Brain microvascular endothelial cell (primary cell): ENCODE results near the gene ZBTB8B.
"Not testable (repeated sequence)": the region's sequence is repeated elsewhere in the genome, so short reads cannot be mapped to it uniquely, and the experiment has no call there.

Experiments
- DNase-seq: peaks from one replicate; pipeline ENCODE4 v3.0.0-alpha.2; 2020
- H3K27ac ChIP-seq: fragments of 250-450 bp; sonication (Bioruptor Pico); 2 replicates; pipeline ENCODE4 v1.5.1; 2020; ENCODE audit warnings: mild to moderate bottlenecking, moderate library complexity
- H3K27me3 ChIP-seq: fragments of 250-450 bp; sonication (Bioruptor Pico); replicated peaks from 2 replicates; pipeline ENCODE4 v1.5.1; 2020; ENCODE audit warnings: mild to moderate bottlenecking
- H3K36me3 ChIP-seq: fragments of 250-450 bp; sonication (Bioruptor Pico); replicated peaks from 2 replicates; pipeline ENCODE4 v1.5.1; 2020; ENCODE audit warnings: mild to moderate bottlenecking
- H3K4me3 ChIP-seq: 2 replicates; pipeline ENCODE4 v1.5.1; 2011; ENCODE audit warnings: low read depth, mild to moderate bottlenecking, control low read depth, low read length, moderate library complexity
- in situ Hi-C: cut with HindIII; loops from 2 replicates; pipeline ENCODE4 v1.10.0; 2017; ENCODE audit warnings: low sequenced_read_pairs, low pct_ligation_motif_present
- TF ChIP-seq, protein P1 (sequence below): IDR thresholded peaks from 2 replicates; pipeline ENCODE4 v1.5.1; 2011; ENCODE audit warnings: low read depth, mild to moderate bottlenecking, moderate library complexity, low read length, control low read depth, inconsistent platforms; ENCODE audit errors: missing control alignments

ZBTB8B gene

DNA sequence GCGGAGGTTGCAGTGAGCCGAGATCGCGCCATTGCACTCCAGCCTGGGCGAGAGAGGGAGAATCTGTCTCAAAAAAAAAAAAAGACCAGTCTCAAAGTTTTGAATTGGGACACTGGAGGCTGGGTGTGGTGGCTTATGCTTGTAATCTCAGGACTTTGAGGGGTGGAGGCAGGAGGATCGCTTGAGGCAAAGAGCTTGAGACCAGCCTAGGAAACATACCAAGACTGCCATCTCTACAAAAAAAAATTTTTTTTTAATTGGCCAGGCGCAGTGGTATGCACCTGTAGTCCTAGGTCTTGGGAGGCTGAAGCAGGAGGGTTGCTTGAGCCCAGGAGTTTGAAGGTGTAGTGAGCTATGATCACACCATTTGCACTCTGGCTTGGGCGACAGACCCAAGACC, 3.9 kb downstream of the ZBTB8B start:
- no peak for DNase-seq
- Histone ChIP-seq H3K27me3 (peaks cover 24% of the 10 kb centered on the region), H3K36me3 (no peaks in the 10 kb centered on the region), H3K4me3 (no peak overlapping the region), H3K27ac (no peak overlapping the region)
- TF ChIP-seq, protein P1, sequence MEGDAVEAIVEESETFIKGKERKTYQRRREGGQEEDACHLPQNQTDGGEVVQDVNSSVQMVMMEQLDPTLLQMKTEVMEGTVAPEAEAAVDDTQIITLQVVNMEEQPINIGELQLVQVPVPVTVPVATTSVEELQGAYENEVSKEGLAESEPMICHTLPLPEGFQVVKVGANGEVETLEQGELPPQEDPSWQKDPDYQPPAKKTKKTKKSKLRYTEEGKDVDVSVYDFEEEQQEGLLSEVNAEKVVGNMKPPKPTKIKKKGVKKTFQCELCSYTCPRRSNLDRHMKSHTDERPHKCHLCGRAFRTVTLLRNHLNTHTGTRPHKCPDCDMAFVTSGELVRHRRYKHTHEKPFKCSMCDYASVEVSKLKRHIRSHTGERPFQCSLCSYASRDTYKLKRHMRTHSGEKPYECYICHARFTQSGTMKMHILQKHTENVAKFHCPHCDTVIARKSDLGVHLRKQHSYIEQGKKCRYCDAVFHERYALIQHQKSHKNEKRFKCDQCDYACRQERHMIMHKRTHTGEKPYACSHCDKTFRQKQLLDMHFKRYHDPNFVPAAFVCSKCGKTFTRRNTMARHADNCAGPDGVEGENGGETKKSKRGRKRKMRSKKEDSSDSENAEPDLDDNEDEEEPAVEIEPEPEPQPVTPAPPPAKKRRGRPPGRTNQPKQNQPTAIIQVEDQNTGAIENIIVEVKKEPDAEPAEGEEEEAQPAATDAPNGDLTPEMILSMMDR: no peak
- in situ Hi-C loops: no loop called here

DNA sequence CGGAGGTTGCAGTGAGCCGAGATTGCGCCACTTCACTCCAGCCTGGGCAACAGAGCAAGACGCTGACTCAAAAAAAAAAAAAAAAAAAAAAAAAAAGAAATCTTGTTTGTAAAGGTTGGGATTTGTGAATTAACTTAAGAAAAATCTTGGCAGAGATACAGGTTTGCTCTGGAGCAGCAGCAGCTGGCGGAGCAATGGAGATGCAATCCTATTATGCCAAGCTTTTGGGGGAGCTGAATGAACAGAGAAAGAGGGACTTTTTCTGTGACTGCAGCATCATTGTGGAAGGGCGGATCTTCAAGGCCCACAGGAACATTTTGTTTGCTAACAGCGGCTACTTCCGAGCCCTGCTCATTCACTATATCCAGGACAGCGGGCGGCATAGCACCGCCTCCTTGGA, 5.6 kb downstream of the ZBTB8B start:
- no peaks in the 10 kb centered on the region for H3K36me3 ChIP-seq
- no peak for DNase-seq
- TF ChIP-seq, protein P1: no peak
- in situ Hi-C loops: no loop called here
- H3K27me3 ChIP-seq: peaks cover 13% of the 10 kb centered on the region
- no peak overlapping the region for H3K27ac ChIP-seq
- no peak overlapping the region for H3K4me3 ChIP-seq

DNA sequence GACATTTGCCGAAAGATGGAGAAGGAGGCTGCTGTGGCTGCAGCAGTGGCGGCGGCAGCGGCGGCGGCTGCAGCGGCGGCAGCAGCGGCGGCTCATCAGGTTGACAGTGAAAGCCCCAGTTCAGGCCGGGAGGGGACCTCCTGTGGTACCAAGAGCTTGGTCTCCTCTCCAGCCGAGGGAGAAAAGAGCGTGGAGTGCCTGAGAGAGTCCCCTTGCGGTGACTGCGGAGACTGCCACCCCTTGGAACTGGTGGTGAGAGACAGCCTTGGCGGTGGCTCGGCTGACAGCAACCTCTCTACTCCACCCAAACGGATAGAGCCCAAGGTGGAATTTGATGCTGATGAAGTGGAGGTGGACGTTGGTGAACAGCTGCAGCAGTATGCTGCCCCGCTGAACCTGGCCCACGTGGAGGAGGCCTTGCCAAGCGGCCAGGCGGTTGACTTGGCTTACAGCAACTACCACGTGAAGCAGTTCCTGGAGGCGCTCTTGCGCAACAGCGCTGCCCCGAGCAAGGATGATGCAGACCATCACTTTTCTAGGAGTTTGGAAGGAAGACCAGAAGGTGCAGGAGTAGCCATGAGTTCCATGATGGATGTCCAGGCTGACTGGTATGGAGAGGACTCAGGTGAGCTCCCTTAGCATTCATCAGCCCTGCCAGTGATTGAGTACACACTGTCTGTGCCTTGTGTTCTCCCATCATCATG, 6.3 kb downstream of the ZBTB8B start:
- no peak overlapping the region for H3K4me3 ChIP-seq
- DNase-seq: no peak
- no peaks in the 10 kb centered on the region for H3K36me3 ChIP-seq
- in situ Hi-C loops: no loop called here
- H3K27ac ChIP-seq: no peak overlapping the region
- TF ChIP-seq, protein P1: peak; percentile 39
- peaks cover 6% of the 10 kb centered on the region for H3K27me3 ChIP-seq

DNA sequence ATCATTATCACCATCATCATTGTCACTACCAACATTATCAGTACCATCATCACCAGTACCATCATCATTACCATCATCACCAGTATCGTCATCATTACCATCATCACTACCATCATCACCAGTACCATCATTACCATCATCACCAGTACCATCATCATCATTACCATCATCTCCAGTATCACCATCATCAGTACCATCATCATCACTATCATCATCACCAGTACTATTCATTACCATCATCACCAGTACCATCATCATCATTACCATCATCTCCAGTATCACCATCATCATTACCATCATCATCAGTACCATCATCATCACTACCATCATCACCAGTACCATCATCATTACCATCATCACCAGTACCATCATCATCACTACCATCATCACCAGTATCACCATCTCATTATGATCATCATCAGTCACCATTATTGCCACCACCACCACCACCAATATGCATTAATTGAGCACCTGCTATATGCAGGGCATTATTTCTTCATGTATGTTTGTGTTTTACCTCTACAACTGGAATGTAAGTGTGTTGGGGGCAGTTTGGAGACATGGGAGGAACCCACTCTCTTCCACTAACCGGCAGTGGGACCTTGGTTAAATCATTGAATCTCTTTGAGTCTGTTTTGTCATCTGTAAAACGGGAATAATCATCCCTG, 7.0 kb downstream of the ZBTB8B start:
- H3K27ac ChIP-seq: no peak overlapping the region
- H3K27me3 ChIP-seq: peaks cover 4% of the 10 kb centered on the region
- no peaks in the 10 kb centered on the region for H3K36me3 ChIP-seq
- no peak overlapping the region for H3K4me3 ChIP-seq
- TF ChIP-seq, protein P1: no peak
- no peak for DNase-seq
- in situ Hi-C loops: no loop called here

DNA sequence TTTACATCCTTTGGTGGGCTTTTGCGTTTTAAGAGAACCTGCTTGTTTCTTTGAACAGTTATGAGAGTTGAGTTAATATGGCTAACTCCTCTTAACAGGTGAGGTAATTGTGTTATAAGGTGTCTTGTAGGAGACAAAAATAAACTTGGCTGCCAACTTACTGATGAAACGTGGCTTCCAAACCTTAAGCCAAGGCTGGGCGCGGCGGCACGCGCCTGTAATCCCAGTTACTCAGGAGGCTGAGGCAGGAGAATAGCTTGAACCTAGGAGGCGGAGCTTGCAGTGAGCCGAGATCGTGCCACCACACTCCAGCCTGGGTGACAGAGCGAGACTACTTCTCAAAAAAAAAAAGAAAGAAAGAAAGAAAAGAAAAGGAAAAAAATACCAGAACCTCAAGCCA, 8.1 kb downstream of the ZBTB8B start:
- DNase-seq, in situ Hi-C loops, H3K4me3 ChIP-seq, H3K27me3 ChIP-seq, H3K27ac ChIP-seq, H3K36me3 ChIP-seq: not testable (repeated sequence)

DNA sequence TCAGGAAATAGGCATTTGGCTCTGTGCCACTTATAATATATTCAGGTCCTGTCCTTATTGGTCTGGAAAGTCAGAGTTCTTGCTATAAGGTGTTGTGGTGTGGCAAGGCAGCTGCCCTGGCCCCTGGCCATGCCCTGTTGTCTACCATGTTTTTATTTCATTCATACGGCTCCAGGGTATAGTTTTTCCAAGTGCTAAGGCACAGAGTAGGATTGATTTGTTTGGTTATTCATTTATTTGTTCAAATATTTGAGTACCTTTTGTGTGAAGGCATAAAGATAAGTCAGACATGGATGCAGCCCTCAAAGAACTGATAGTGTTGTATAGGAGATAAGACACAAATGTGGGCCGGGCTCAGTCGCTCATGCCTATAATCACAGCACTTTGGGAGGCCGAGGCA, 10.1 kb downstream of the ZBTB8B start:
- Histone ChIP-seq H3K4me3 (no peak overlapping the region), H3K27me3 (peaks cover 4% of the 10 kb centered on the region), H3K27ac (no peak overlapping the region), H3K36me3 (no peaks in the 10 kb centered on the region)
- DNase-seq: no peak
- in situ Hi-C loops: no loop called here
- TF ChIP-seq, protein P1: no peak
